ENCODE results near the gene CCNL2.

CCNL2 gene

DNA sequence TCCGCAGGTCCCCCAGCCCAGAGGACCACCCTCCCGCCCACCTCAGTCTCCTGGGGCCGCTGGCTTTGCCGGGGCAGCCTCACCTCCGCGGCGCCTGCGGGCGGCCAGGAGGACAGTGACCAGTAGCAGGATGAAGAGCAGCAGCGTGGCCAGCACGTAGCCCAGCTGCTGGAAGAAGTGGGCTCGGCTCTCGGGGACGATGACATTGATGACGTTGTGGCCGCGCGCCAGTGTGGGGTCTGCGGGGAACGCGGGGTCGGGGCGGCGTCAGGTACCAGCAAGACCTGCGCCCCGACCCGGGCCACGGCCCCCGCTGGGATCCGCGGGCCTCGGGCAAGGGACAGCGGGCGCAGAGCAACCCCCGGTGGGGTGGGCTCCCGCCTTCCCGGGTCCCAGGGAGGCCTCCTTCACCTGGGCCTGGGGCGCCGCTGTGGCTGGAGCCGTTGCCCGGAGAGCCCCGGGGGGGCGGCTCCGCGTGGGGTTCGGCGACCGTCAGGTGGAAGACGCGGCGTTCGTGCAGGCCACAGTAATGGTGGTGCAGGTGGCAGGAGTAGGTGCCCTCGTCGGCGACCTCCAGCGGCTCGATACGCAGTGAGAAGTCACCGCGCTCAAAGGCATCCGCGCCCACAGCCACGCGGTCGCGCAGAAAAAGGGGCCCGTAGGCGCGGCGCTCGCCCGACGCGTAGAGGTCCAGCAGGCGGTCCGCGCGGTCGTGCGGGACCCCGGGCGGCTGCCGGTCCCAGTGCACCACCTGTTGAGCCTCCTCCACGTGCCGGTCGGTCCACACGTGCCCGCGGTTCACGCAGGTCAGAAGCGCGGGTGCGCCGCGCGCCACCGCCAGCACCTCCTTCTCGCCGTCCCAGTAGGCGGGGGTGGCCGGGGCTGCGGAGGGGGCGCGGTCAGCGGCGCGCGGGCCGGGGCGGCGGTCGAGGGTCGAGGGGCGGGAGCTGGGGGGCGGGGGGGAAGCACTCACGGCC lies 44.6 kb downstream of the CCNL2 start:
- DNase-seq = no peak

DNA sequence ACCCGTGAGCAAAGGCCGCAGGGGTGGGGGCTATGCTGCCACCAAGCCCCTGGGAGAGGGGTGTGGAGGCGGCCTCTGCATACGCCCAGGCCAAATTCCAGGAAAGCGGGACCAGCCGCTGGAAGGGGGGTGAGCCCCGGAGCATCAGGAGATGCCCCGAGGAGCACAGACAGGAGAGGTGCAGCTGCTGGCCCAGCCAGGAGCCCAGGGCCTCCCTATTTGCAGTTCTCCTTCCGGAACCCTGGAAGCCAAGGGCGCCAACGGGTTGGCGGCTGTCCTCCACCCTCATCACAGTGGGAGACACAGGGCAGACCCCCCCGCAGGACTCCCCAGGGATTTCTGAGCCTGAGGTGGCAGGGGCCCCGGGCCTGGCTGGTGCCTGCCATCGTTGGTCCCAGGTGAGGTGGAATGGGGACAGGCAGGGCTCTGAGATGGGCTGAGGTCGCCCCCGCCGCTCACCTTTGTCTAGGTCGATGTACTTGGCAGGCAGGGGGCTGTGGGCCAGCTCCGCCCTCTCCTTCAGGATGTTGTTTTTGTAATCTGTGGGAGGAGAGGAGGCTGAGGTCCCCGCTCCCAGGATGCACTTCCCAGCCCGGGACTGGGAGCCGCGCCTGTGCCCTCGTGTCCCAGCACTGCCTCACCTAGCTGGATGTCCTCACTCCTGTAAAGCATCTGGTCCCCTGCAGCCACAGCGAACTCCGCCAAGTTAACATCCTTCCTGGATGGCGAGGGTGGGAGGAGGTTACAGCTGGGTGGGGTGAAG lies 45.6 kb downstream of the CCNL2 start:
- DNase-seq = no peak

DNA sequence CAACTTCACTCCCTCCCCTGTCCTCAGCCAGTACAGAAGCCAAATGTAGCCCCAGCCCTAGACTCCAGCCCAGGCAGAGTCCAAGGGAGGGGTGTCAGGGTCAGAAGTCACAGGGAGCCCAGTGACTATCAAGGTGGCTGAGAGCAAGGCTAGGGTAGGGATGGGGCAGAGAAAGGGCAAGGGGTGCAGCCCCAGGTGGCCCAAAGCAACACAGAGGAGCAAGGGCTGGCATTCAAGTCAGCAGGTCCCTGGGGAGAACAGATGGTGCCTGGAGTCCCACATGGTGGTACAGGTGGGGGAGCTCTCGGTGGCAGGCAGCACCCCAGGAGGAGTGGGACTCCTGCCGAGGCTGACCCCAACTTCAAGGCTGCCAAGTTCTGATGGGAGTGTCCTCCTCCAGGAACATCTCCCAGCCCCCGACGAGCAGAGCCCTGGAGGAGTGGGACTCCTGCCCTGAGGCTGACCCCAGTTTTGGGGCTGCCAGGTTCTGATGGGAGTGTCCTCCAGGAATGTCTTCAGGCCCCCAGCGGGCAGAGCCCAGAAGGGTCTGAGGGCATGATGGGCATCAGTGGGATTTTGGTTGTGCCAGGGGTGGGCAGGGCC lies 46.2 kb downstream of the CCNL2 start:
- no peak for DNase-seq

DNA sequence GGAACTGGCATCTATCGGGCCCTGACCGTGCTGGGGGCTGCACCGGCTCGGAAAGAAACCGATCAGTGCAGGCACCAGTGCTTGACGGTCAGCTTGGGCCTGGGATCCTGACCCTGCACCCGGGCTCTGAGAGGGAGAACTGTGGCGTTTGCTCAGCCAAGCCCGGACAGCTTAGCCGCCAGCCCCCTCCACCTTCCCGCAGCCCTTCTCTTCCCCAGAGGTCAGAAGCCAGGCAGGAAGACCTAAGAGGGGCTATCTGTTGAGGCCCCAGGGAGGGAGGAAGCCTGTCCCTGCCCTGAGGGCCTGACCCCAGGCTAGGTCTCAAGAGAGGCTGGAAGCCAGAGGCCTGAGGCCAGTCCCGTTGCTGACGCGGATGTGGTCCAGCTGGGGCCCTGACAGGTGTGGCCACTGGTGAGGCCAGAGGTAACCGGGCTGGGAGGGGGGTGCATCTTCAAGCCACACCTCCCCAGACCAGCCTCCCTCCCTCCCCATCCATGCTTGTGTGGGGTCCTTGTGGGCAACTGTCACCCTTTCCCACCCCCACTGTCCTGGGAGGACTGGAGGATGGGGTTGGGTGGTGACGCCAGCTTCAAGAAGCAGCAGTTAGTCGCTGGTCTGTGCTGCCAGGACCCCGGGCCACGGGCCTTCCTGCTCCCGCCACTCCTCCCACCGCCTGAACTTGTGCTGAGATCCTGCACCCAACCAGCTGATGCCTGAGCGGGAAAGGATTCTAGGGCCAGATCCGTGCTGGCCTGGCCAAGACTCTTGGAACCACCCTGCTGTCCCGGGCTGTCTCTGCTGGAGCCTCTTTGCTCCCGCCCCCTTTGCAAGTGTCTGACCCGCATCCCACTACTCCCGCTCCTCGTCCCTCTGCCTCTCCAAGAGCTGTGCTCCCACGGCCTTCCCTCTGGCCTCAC lies 47.4 kb downstream of the CCNL2 start:
- no peak for DNase-seq

DNA sequence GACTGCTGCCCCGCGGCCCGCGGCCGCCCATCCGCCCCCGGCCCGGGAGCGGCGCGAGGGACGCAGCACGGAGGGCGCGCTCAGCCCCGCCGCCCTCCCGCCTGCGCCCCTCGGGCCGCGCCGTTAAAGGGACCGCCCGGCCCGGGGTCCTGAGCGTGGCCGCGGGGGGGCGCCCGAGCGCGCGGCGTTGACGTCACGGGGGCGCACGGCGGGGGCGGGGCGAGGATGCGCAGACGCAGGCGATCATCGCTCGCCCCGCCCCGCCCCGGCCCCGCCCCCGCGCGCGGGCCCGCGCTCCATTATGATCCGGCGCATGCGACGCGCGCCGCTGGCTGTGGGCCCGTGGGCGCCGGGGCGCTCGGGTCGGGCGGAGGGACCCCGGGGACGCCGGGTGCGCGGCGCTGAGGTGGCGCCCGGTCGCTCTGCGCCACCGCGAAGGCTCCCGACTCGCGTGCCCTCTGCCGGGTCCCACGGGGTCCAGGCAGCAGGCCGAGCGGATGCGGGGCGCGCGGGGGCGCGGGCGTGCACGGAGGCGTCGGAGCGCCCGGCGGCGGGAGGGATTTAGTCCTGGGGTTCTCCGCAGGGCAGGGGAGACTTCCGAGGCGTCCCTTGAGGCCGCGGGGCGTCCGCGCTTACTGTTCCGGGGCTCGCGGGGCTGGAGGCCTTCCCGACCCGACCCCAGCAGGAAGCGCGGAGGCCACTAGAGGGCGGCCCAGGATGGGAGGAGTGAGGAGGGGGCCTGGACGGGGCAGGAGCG lies 49.7 kb downstream of the CCNL2 start, which contains the start of gene DVL1:
TSS of gene DVL1 (minus strand) at position 163 of the 757 bp plus-strand sequence. CDS start 353 bp downstream, outside the sequence.
- no peak for DNase-seq

DNA sequence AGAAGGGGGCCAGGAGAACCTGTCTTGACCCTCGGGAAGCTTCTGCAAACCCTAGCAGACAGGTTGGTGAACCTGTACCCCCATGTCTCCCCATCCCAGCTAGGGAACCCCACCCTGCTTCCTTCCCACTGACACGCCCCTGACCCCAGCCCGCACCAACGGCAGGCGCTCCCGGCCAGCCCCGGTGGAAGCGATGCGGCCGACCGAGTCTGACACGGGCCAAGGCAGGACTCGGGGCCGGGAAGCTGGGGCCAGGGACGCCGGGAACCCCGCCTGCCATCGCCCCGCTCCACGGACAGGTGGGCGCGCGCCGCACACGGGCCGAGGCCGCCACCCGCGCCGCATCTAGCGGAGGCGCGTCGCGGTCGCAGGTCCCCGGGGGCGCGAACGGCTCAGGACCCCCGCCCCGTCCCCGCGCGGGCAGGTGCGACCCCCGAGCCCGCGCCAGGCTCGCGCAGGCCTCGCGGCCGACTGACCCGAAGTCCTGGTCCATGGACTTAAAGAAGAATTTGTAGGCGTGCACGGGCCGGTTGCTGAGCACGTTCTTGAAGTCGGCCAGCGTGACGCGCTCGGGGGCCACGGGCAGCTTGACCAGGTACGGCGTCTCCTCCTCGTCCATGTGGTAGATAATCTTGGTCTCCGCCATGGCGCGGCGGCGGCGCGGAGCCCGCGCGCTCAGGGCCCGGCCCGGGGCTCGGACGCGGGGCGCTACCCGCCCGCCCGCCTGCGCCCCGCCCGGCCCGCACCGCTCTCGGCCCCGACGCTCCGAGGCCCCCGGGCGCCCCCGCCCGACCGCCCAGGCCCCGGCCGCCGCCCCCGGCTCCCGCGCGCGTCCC lies 50.5 kb downstream of the CCNL2 start:
- no peak for DNase-seq

DNA sequence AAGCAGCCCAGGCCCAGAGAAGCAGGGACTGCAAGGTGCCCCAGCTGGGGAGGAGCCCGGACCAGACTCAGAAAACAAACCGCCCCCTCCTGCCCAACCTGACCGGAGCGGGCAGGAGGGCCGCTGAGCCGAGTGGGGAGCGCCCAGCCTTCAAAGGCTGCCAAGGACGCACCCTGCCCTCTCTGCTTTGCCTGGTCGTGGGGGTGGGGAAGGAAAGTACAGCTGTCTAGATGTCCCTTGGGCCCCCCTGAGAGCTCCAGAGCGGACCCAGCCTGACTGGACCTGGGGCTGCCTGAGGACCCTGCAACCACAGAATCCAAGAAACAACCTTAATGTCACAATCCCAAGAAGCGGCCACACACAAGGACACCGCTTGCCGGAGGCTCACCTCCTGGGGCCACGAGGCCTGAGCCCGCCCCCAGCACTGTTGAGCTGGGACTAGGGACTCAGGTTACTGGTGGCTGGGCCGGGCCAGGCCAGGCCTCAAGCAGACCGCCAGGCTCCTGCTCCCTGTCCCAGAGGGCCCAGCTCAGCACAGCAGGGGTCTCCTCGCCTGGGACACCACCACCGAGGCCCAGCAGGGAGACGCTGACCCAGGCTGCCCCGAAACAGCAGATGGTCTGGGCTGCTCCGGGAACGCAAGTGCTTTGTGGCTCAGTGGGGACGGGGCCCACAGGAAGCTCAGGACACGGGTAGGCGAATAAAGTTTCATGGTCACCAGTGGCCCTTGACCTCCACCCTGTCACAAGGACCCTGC lies 51.3 kb downstream of the CCNL2 start:
- no peak for DNase-seq

DNA sequence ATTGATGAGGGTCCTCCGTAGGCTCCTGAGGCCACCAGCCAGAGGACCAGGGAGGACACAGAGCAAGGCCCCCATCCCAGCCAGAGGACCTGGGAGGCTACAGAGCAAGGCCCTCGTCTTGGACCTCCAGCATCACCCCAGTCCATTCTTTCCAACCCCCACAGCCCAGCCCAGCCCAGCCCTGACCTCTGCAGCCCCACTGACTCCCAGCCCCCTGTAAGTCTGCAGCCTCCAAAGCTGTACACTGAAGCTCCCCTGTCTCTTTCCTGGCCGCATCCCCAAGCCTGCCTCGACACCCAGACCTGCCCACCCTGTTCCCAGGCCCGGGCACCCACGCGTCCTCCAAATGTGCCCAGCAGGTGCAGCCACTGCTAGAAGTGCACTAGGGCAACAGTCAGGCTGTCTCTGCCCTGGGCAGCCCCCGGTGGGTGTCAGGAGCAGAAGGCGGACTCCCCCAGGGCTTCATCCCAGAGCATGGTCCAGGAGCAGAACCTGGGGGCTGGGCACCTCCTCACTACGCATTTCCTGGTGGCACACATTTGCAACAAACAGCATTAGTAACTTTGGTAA lies 52.0 kb downstream of the CCNL2 start:
- no peak for DNase-seq

DNA sequence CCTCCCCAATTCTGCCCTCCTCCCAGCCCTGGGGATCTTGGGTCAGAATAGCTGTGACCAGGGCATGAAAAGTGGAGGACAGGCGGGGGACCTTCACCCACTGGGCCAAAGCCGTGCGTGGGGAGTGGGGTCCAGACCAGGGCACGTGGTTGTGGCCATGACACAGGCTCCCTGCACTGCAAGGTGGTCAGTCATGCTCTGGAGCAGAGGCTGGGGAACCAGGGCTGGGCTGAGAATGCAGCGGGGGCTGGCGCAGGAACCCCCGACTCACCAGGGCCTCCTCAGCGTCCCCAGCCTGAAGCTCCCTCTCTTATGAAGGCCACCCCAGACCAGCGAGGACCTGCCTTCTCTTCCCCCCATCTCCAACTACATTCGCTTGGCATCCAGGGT lies 52.6 kb downstream of the CCNL2 start:
- DNase-seq = no peak

DNA sequence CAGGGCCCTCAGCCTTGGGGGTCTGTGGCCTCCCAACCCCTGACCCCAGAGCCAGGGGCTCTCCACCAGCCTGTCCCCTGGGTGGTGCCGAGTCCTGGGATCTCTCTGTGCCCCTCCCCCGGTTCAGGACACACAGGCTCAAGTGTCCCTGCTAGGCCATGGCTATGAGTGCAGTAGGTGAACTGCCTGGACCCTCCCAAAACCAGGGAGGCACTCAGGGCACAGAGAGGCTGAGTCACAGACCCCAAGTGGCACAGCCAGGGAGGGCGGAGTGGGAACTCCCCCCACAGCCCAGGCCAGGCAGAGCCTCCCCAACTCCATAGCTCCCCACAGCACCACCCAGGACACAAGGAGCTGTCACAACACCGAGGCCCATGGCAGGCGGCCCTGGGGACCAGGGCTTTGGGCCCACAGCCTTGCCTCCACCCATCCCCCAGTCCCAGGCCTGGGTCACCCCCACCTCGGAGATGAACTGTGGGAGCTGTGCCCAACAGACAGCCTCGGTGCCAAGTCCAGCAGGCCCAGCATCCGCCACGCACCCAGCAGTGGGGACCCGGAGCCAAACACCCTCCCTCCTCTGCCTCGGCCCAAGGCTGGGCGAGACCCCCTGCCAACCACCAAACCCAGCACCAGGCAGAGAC lies 53.2 kb downstream of the CCNL2 start:
- no peak for DNase-seq

DNA sequence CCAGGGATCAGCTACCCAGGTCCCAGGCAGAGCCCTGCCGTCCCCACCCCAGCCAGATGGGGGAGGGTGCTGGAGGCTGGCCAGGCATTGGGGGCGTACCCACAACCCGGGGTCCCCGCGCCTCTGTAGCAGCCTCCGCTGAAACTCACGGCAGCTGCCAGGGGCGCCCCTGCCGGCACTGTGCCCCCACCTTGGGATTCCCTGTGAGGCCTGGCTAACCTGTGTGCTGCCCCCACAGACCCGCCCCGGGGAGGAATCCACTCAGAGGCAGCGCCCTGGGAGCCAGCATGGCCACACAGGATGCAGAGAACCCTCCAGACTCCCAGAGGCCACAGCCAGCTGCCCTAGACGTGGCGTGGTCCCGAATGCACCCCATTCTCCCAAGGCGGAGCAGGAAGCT lies 53.8 kb downstream of the CCNL2 start:
- no peak for DNase-seq

DNA sequence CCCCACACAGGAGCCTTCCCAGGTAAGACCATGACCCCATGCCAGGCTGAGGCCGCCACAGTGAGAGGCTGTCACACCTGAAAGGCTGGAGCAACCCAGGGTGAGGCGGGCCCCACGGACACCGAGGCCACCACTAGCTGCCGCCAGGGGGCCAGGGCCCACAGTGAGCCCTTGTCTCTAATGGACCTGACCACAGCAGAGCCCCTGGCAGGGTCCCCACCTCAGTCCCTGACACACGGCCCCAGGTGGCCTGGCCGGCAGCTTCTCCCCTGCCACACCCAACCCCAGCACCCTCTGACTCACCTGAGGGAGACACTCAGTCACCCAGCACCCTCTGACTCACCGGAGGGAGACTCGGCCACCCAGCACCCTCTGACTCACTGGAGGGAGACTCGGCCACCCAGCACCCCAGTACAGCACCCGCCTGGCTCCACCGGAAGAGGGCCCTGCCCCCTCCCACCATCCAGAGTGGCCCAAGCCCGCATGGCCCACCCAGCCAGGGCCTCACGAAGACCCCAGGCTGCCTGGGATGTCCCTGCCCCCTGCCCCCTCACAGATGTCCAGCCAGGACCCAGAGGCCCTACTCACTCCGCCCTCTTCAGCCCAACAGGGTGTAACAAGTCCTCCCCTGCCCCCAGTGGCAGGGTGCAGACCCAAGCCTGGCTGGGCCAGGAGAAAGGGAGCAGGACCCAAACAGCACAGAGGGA lies 54.3 kb downstream of the CCNL2 start:
- no peak for DNase-seq

DNA sequence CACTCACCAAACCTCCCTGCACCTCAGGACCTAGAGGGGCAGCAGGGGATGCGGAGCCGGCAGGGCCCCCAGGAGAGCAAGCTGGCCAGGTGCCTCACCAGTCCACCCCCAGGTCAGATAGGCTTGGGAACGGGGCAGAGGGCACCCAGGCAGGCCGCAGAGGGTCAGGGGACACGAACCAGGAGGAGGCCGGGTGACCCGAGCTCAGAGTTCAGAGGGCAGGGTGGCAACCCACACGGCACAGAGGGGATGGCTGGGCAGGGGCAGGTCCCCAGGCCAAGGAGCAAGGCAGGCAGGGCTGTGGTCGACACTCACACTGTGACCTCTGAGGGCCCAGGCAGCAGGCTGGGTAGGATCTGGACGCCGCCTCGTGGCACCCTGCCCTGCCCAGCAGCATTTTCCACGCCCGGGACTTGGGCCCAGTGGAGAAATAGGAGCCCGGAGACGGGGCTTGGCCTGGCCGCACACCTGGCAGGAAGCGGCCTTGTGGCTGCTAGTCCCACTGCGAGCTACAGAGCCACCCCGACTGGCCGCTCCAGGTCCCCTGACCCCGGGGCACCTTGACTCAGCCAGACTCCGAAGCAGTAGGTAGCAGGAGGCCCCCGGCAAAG lies 55.2 kb downstream of the CCNL2 start:
- no peak for DNase-seq

DNA sequence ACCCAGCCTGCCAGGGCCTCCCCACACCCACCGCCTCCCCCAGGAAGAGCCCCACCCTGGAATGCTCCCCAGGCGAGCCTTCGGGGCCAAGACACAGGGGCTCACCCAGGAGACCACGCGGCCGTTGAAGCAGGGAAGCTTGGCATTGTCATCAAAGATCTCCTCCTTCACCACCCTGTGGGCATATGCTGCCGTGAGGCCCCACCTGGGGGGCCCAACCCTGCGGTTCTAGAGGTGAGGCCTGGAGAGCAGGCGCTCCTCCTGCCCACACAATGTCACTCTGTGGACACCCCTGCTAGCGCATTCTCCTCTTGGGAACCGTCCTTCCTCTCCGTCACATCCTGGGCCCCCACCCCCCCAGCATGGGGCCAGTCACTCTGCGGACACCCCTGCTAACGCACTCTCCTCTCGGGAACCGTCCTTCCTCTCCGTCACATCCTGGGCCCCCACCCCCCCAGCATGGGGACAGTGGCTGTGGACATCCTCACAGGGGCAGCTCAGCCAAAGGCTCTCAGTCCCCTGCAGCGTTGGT lies 56.5 kb downstream of the CCNL2 start:
- no peak for DNase-seq

DNA sequence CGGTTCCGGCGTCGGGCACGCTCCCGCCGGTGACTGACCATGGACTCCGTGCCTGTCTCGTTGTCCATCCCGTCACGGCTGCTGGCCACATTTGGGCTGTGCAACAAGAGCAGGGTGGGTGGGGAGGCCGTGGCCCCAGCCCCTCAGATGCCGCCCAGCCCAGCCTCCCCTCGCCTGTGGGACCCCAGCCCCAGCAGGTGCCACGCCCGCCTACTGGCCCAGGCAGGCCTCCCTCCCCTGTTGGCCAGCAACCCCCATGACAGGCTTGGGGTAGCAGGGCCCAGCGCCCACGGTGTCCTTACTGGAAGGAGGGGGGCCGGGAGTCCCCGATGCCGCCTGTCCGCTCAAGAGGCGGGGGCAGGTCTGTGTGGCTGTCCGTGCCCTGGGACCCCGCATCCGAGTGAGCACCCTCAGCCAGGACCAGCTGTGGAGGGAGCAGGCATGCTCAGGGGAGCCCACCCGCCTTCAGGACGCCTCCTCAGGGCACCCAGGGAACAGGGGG lies 57.0 kb downstream of the CCNL2 start:
- no peak for DNase-seq

DNA sequence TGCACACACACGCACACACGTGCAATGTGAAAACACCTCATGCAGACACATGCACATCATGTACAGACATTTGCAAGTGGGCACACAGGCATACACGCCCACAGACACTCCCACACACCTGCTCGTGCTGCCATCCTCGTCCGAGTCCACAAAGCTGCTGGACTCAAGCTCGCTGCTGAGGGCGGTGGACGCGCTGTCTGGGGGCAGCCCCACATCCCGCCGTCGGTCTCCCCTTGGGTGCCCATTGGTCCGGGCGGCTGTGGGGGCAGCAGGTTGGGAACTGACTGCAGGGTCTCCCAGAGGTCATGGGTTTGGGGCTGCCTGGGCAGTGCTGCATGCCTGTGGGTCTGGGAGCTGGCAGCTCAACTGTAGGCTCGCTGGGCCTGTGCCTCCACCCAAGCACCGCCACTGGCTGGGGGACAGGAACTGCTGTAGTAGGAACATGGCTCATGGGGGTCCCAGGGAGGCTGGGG lies 57.5 kb downstream of the CCNL2 start:
- no peak for DNase-seq

Data from MV-4-11 (cell line).